Measurements from ENCODE around the gene PCYT1B. TPM values are rescaled to one million over a fixed set of nuclear protein-coding genes. Genes with fewer than 3 reads are reported as not detected.
"Not testable (repeated sequence)": the region's sequence is repeated elsewhere in the genome, so short reads cannot be mapped to it uniquely, and the experiment has no call there.

The PCYT1B gene
- total RNA-seq (2014; rRNA removed; shearing (Covaris generic)), result 0.29 and 0.40 TPM in 2 replicates
- polyA plus RNA-seq (2014; cell fraction: nucleus; rRNA removed), result 0.79 and 0.99 TPM in 2 replicates

GRCh38 chrX:24647257-24648058 is at the start of gene PCYT1B:
PCYT1B (minus strand) TSS chrX:24647347; CDS start chrX:24647105, 242 bp downstream.
- peak; percentile 67 for DNase-seq (ENCODE audit: extremely low read depth, low read depth)

- no peak for DNase-seq (ENCODE audit: extremely low read depth, low read depth)
Measured at GRCh38 chrX:24696294-24696693, 49.1 kb upstream of the PCYT1B start.

- no peak for DNase-seq (ENCODE audit: extremely low read depth, low read depth)
Measured at GRCh38 chrX:24694825-24695224, 47.7 kb upstream of the PCYT1B start.

- peak; percentile 97 for DNase-seq (ENCODE audit: extremely low read depth, low read depth)
Measured at GRCh38 chrX:24693453-24694202, 46.5 kb upstream of the PCYT1B start, which contains the start of gene POLA1. POLA1 (plus strand) TSS chrX:24693918; CDS start chrX:24693962, 44 bp downstream.

GRCh38 chrX:24692305-24692704 is 45.2 kb upstream of the PCYT1B start:
- DNase-seq (ENCODE audit: extremely low read depth, low read depth), result no peak

GRCh38 chrX:24684048-24684447 is 36.9 kb upstream of the PCYT1B start:
- DNase-seq (ENCODE audit: extremely low read depth, low read depth), result no peak

- DNase-seq (ENCODE audit: extremely low read depth, low read depth), result no peak
Measured at GRCh38 chrX:24682739-24683432, 35.7 kb upstream of the PCYT1B start.

GRCh38 chrX:24676403-24677024 is 29.4 kb upstream of the PCYT1B start:
- peak; percentile 16 for DNase-seq (ENCODE audit: extremely low read depth, low read depth)

GRCh38 chrX:24673424-24673823 is 26.3 kb upstream of the PCYT1B start:
- no peak for DNase-seq (ENCODE audit: extremely low read depth, low read depth)

GRCh38 chrX:24672701-24673190 is 25.6 kb upstream of the PCYT1B start:
- no peak for DNase-seq (ENCODE audit: extremely low read depth, low read depth)

GRCh38 chrX:24668111-24668510 is 21.0 kb upstream of the PCYT1B start:
- no peak for DNase-seq (ENCODE audit: extremely low read depth, low read depth)

GRCh38 chrX:24662352-24662751 is 15.2 kb upstream of the PCYT1B start:
- no peak for DNase-seq (ENCODE audit: extremely low read depth, low read depth)

- no peak for DNase-seq (ENCODE audit: extremely low read depth, low read depth)
Measured at GRCh38 chrX:24661292-24661691, 14.1 kb upstream of the PCYT1B start.

GRCh38 chrX:24659646-24660045 is 12.5 kb upstream of the PCYT1B start:
- no peak for DNase-seq (ENCODE audit: extremely low read depth, low read depth)

GRCh38 chrX:24659106-24659505 is 12.0 kb upstream of the PCYT1B start:
- DNase-seq (ENCODE audit: extremely low read depth, low read depth), result no peak

- DNase-seq (ENCODE audit: extremely low read depth, low read depth), result no peak
Measured at GRCh38 chrX:24658421-24658820, 11.3 kb upstream of the PCYT1B start.

- DNase-seq (ENCODE audit: extremely low read depth, low read depth), result no peak
Measured at GRCh38 chrX:24657671-24658386, 10.7 kb upstream of the PCYT1B start.

- not testable (repeated sequence) for DNase-seq (ENCODE audit: extremely low read depth, low read depth)
Measured at GRCh38 chrX:24655679-24656078, 8.5 kb upstream of the PCYT1B start.

GRCh38 chrX:24651783-24652182 is 4.6 kb upstream of the PCYT1B start:
- no peak for DNase-seq (ENCODE audit: extremely low read depth, low read depth)

- DNase-seq (ENCODE audit: extremely low read depth, low read depth), result no peak
Measured at GRCh38 chrX:24648495-24648894, 1.3 kb upstream of the PCYT1B start.
